ENCODE measurements around the gene CAND2. TPM values are rescaled to one million over a fixed set of nuclear protein-coding genes. Genes with fewer than 3 reads are reported as not detected.

Gene CAND2
- total RNA-seq, 4 donors from 2014 or later: 1.0 to 1.4 (median 1.3) TPM

DNA sequence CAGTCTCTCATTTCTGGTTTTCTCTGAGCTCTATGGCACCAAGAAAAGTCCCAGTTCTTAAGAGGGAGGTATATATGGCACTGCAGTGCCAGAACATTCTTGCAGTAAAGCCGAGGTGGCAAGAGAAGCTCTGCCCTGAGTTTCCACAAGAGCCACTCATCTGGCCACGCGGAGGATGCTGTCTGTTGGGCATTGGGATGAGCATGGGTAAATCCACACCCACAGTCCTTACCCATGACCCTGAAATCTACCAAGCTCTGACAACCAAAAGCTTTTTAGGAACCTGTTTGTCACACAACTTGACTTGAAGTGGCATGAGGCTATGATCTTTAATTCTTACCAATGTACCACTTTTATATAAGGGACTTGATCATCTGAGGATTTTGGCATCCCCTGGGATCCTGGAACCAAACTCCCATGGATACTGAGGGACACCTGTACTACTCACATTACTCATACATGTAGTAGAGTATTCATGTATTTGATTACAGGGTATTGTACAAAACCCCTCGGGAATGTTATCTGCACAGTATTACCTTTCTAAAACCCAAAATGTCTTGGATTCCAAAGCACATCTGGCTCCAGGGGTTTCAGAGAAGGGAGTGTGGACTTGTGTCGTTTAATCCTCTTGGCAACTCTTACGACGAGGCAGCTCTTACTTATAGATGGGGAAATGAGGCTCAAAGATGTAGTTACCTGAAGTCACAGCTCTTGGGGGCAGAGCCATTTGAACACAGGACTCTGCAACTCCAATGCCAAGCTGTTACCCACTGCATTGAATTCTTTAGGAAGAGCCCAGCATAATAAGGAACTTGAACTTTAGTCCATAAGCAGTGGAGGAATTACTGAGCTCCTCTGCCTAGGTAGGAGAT is 36.1 kb downstream of the CAND2 start:
- WGBS: 76% methylated on average over 7 of the region's 7 CpGs
- peaks cover 77% of the 10 kb centered on the region for H3K36me3 ChIP-seq
- H3K4me3 ChIP-seq: no peak overlapping the region
- peaks cover 7% of the 10 kb centered on the region for H3K4me1 ChIP-seq
- no peak overlapping the region for H3K27ac ChIP-seq
- no peaks in the 10 kb centered on the region for H3K27me3 ChIP-seq
- no peaks in the 10 kb centered on the region for H3K9me3 ChIP-seq
- TF ChIP-seq EP300 (IDR thresholded peaks at IDR 0.05) (no peak), POLR2A (IDR thresholded peaks at IDR 0.05) (no peak), POLR2AphosphoS5 (IDR thresholded peaks at IDR 0.05) (no peak)
- TF ChIP-seq, protein P1, sequence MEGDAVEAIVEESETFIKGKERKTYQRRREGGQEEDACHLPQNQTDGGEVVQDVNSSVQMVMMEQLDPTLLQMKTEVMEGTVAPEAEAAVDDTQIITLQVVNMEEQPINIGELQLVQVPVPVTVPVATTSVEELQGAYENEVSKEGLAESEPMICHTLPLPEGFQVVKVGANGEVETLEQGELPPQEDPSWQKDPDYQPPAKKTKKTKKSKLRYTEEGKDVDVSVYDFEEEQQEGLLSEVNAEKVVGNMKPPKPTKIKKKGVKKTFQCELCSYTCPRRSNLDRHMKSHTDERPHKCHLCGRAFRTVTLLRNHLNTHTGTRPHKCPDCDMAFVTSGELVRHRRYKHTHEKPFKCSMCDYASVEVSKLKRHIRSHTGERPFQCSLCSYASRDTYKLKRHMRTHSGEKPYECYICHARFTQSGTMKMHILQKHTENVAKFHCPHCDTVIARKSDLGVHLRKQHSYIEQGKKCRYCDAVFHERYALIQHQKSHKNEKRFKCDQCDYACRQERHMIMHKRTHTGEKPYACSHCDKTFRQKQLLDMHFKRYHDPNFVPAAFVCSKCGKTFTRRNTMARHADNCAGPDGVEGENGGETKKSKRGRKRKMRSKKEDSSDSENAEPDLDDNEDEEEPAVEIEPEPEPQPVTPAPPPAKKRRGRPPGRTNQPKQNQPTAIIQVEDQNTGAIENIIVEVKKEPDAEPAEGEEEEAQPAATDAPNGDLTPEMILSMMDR (IDR thresholded peaks at IDR 0.05): no peak
- DNase-seq (ENCODE audit: low spot score in 2 of 2): no peak

DNA sequence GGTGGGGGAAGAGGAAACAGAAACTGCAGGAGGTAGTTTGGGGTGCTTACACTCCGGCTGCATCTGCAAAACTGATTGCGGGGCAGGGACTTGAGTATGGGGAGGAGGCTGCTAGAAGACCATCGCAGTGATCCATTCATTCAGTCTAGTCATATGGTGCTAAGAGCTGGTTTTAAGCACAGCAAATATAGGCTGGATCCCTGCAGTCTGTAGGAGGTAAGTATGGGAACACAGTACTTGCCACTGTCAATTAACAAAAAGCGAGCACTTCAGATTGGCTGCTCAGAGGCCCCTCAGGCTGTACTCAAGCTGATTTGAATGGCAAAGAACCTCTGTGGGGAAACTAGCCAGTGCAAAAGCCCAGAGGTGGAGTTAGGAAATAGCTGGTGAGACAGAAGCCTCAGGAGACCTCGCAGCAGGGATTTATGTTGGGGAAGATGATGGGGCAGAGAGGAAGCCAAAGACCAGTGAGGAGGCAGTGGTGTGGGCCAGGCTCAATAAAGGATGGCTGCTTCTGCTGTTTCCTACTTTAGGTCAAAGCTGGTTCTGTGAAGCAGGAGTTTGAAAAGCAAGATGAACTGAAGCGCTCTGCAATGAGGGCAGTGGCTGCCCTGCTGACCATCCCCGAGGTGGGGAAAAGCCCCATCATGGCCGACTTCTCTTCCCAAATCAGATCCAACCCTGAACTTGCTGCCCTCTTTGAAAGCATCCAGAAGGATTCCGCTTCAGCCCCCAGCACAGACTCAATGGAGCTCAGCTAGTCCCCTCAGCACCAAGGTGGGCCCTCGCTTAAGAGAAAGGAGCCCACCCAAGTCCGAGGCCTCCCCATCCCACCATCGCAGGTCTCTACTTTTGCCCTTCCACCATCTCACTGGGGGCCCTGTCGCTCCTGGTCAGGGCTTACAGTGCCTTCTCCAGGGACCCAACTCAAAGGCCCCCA is 37.0 kb downstream of the CAND2 start:
- Histone ChIP-seq H3K4me1 (peaks cover 17% of the 10 kb centered on the region), H3K9me3 (no peaks in the 10 kb centered on the region), H3K36me3 (peaks cover 86% of the 10 kb centered on the region), H3K27me3 (no peaks in the 10 kb centered on the region), H3K4me3 (no peak overlapping the region), H3K27ac (no peak overlapping the region)
- DNase-seq (ENCODE audit: low spot score in 2 of 2): no peak
- WGBS: 77% methylated on average over 13 of the region's 13 CpGs
- TF ChIP-seq EP300 (IDR thresholded peaks at IDR 0.05) (no peak), POLR2AphosphoS5 (IDR thresholded peaks at IDR 0.05) (no peak), POLR2A (IDR thresholded peaks at IDR 0.05) (no peak)
- TF ChIP-seq, protein P1 (IDR thresholded peaks at IDR 0.05): no peak

DNA sequence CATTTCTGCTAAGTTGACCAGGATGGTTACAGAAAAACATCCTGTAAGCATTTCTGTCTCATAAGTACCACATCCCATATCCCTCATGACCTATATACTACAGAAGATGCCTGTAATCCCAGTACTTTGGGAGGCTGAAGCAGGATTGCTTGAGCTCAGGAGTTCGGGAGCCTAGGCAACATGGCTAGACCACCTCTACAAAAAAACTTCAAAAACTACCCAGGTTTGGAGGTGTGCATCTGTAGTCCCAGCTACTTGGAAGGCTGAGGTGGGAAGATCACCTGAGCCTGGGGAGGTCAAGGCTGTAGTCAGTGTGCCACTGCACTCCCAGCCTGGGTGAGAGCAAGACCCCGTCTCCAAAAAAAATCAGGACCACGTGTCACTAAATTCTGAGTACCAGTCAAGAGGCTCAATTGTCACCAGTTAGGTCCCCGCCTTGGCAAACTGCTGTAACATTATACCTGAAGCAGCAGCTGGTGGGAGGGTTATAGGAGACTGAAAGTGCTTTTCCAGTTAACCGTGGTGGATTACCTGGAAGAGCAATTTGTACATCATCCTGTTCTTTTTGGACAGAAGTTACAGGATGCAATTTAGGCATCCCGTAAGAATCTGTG is 38.7 kb downstream of the CAND2 start:
- H3K4me3 ChIP-seq: no peak overlapping the region
- H3K27me3 ChIP-seq: no peaks in the 10 kb centered on the region
- WGBS: 83% methylated on average over 5 of the region's 6 CpGs
- H3K27ac ChIP-seq: no peak overlapping the region
- no peak for DNase-seq (ENCODE audit: low spot score in 2 of 2)
- no peaks in the 10 kb centered on the region for H3K9me3 ChIP-seq
- peaks cover 92% of the 10 kb centered on the region for H3K36me3 ChIP-seq
- TF ChIP-seq POLR2AphosphoS5 (IDR thresholded peaks at IDR 0.05): no peak
- TF ChIP-seq EP300 (IDR thresholded peaks at IDR 0.05): no peak
- TF ChIP-seq, protein P1 (IDR thresholded peaks at IDR 0.05): no peak
- no peak for TF ChIP-seq POLR2A (IDR thresholded peaks at IDR 0.05)
- peaks cover 33% of the 10 kb centered on the region for H3K4me1 ChIP-seq

DNA sequence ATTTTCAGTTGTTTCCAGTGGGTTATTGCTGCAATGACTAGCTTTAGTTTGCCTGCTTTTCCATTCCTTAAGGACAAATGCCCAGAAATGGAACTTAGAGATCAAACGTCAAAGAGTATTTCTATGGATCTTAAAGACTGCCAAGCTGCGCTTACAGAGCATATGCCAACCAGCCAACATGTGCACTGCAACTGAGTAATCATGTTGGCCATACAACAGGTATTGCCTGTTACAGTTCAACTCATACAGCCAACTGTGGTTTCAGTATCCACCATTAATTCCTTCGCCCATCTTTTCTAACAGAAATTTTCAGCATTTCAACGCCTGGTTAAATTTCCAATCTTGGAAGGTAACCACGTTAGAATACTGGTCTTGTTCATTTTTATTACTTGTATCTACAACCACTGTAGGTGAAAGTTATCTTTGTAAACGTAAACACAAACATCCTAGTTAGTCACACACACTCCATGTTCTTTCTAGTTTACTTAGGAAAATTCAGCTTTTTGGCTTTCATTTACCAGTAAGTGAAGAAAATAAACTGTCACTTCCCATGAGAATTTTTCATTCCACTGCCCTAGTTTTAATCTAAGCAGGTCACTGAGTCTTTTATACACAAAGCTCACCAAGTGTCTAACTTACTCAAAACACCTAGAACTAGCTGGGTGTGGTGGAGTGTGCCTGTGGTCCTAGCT is 41.0 kb downstream of the CAND2 start:
- no peak overlapping the region for H3K27ac ChIP-seq
- H3K4me1 ChIP-seq: peaks cover 40% of the 10 kb centered on the region
- no peak overlapping the region for H3K4me3 ChIP-seq
- no peak for TF ChIP-seq EP300 (IDR thresholded peaks at IDR 0.05)
- no peak for TF ChIP-seq POLR2AphosphoS5 (IDR thresholded peaks at IDR 0.05)
- no peak for TF ChIP-seq POLR2A (IDR thresholded peaks at IDR 0.05)
- TF ChIP-seq, protein P1 (IDR thresholded peaks at IDR 0.05): no peak
- peaks cover 73% of the 10 kb centered on the region for H3K36me3 ChIP-seq
- H3K27me3 ChIP-seq: no peaks in the 10 kb centered on the region
- no peaks in the 10 kb centered on the region for H3K9me3 ChIP-seq
- no peak for DNase-seq (ENCODE audit: low spot score in 2 of 2)
- 69% methylated on average over 6 of the region's 6 CpGs for WGBS
